GM23338 (cell line): Measurements from ENCODE around the gene COL21A1.

ENCODE experiments used
- CTCF ChIP-seq, 2 experiments: fragments of 200-600 bp in 1 of 2; sonication (generic) in 1 of 2; conservative IDR thresholded peaks; 2 replicates each; pipeline versions ENCODE4 v1.5.1 to v1.6.1; 2016 to 2017; ENCODE audit warnings: antibody characterized with exemption in 2 of 2, low read depth in 2 of 2, mild to moderate bottlenecking in 2 of 2, moderate library complexity in 1 of 2
- EZH2phosphoT487 ChIP-seq: fragments of 200-600 bp; sonication (generic); IDR thresholded peaks from one replicate; pipeline ENCODE4 v1.8.1; 2018; ENCODE audit warnings: antibody characterized with exemption; ENCODE audit not compliant: unreplicated experiment

- TF ChIP-seq CTCF (conservative IDR thresholded peaks at IDR 0.05; ENCODE audit: low read depth in 2 of 2) (no peak), EZH2phosphoT487 (no peak)
Measured at GRCh38 chr6:56143796-56144195, 103.6 kb downstream of the COL21A1 start.
